Esophagus (tissue), 2 donors: Measurements from ENCODE around the gene ATP9B. TPM values are rescaled to one million over a fixed set of nuclear protein-coding genes. Genes with fewer than 3 reads are reported as not detected.
A peak's percentile ranks its signal among the peaks of the same experiment; 100 is the strongest.

ENCODE experiments used
- H3K27ac ChIP-seq, 2 donors: one replicate each; pipeline ENCODE4 v1.5.1; 2013; ENCODE audit warnings: low read depth in 2 of 2, mild to moderate bottlenecking in 2 of 2, inconsistent platforms in 1 of 2, low read length in 1 of 2, moderate library complexity in 1 of 2
- H3K27me3 ChIP-seq, 2 donors: one replicate each; pipeline ENCODE4 v1.6.1; 2013; ENCODE audit warnings: low read length in 2 of 2, control low read depth in 1 of 2, mild to moderate bottlenecking in 1 of 2; ENCODE audit not compliant: insufficient read depth in 2 of 2, control insufficient read depth in 1 of 2
- H3K36me3 ChIP-seq, 2 donors: one replicate each; pipeline ENCODE4 v1.6.1; 2013; ENCODE audit warnings: low read length in 1 of 2; ENCODE audit not compliant: control insufficient read depth in 2 of 2, insufficient read depth in 2 of 2
- H3K4me1 ChIP-seq, 2 donors: one replicate each; pipeline ENCODE4 v1.6.1; 2013; ENCODE audit warnings: low read length in 1 of 2; ENCODE audit not compliant: control insufficient read depth in 2 of 2, insufficient read depth in 2 of 2
- H3K4me3 ChIP-seq, 2 donors: one replicate each; pipeline ENCODE4 v1.5.1; 2013; ENCODE audit warnings: low read length in 2 of 2, mild to moderate bottlenecking in 2 of 2, low read depth in 1 of 2, moderate library complexity in 1 of 2
- H3K9me3 ChIP-seq, 2 donors: one replicate each; pipeline ENCODE4 v1.6.1; 2013; ENCODE audit warnings: mild to moderate bottlenecking in 2 of 2, low read depth in 1 of 2, low read length in 1 of 2, moderate library complexity in 1 of 2; ENCODE audit not compliant: control insufficient read depth in 2 of 2, insufficient read depth in 1 of 2
- WGBS, 2 donors: extraction: QIAGEN DNeasy Blood & Tissue Kit; methylation state at CpG; one replicate each; pipeline ENCODE4 v1.1.7; 2013; 5-methylcytosine and 5-hydroxymethylcytosine counted together
- polyA plus RNA-seq, 2 donors: library from polyadenylated mRNA; stranded (reverse); fragments of 200-250 nt; gene quantifications; one replicate each; pipeline ENCODE4 v1.2.3, GENCODE V29; 2013
- donor health status: healthy with polysubstance abuse.
- donor health status: Bipolar disorder and iron deficiency.

Gene ATP9B
- polyA plus RNA-seq, 2 donors: 9.6 to 10.5 TPM

- H3K36me3 ChIP-seq: peaks cover 0 to 5% of the 10 kb centered on the region in 2 donors
- H3K4me1 ChIP-seq: no peaks in the 10 kb centered on the region
- WGBS, 2 donors: 92 to 94% methylated on average over 3 of the region's 3 CpGs
- H3K27ac ChIP-seq: no peak overlapping the region
- no peaks in the 10 kb centered on the region for H3K27me3 ChIP-seq
- H3K4me3 ChIP-seq: no peak overlapping the region
- H3K9me3 ChIP-seq: no peaks in the 10 kb centered on the region
Observed at GRCh38 chr18:79409313-79409712, 340.1 kb downstream of the ATP9B start.

- WGBS, 2 donors: 94 to 97% methylated on average over 29 to 30 of the region's 30 CpGs
- no peaks in the 10 kb centered on the region for H3K9me3 ChIP-seq
- H3K27me3 ChIP-seq: no peaks in the 10 kb centered on the region
- no peak overlapping the region for H3K27ac ChIP-seq
- no peak overlapping the region for H3K4me3 ChIP-seq
- peaks cover 0 to 5% of the 10 kb centered on the region in 2 donors for H3K36me3 ChIP-seq
- no peaks in the 10 kb centered on the region for H3K4me1 ChIP-seq
Observed at GRCh38 chr18:79410171-79410641, 341.0 kb downstream of the ATP9B start.

- Histone ChIP-seq H3K27me3 (no peaks in the 10 kb centered on the region), H3K27ac (no peak overlapping the region), H3K4me3 (no peak overlapping the region), H3K4me1 (no peaks in the 10 kb centered on the region), H3K36me3 (peaks cover 0 to 5% of the 10 kb centered on the region in 2 donors), H3K9me3 (no peaks in the 10 kb centered on the region)
- WGBS, 2 donors: 96 to 98% methylated on average over 77 to 84 of the region's 84 CpGs
Observed at GRCh38 chr18:79410731-79411613, 341.8 kb downstream of the ATP9B start.

DNA sequence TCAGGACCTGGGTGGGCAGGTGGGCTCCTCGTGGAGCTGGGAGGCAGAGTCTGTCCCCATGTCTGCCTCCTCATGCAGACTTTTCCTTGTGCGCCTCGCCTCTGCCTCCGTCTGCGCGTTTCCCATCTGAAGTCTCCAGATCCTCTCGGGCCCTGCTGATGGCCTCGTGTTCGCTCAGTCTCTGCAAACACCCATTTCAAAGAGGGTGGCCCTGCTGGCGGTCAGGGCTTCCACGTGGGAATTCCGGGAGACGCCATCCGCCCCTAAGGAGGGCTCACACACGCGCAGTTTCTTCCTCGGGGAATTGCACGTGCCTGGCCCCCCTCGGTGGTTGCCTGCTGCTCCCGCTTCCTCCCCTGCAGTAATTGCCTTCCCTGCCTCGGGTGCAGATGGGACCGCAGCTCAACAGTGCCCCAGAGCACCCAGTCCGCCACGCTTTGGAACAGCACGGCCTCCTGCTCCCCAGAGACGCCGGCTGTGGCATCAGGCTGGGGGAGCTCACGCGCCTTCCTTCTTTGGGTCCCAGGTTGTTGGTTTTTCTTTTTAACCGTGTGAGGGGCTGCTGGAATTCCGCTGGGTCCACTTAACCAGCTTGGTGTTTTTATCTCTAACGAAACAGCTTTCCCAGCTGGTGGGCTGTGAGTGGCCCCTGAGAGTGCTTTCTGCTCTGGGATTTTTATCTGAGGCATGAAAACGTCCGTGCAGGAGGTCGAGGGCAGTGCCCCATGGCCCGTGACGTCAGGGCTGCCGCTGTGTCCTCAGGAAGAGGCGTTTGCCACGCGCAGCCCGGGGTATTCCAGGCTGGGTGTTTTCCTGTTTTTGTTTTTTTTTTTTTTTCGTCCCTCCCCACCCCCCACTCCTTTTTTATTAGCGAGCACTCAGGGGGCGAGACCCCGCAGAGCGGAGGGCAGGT, 342.7 kb downstream of the ATP9B start:
- H3K4me3 ChIP-seq: no peak overlapping the region
- H3K27ac ChIP-seq: no peak overlapping the region
- WGBS, 2 donors: 78 to 84% methylated on average over 47 of the region's 47 CpGs

GRCh38 chr18:79413025-79413424, 343.8 kb downstream of the ATP9B start:
- H3K4me3 ChIP-seq: no peak overlapping the region
- H3K4me1 ChIP-seq: peaks cover 0 to 5% of the 10 kb centered on the region in 2 donors
- 92% methylated on average over 16 of the region's 16 CpGs for WGBS, 2 donors
- no peaks in the 10 kb centered on the region for H3K27me3 ChIP-seq
- peaks cover 0 to 5% of the 10 kb centered on the region in 2 donors for H3K36me3 ChIP-seq
- peak overlapping the region in 1 of 2 donors; percentile 9 for H3K27ac ChIP-seq
- H3K9me3 ChIP-seq: no peaks in the 10 kb centered on the region

More for the DNA sequence above, 342.7 kb downstream of the ATP9B start:
- Histone ChIP-seq H3K4me1 (peaks cover 0 to 5% of the 10 kb centered on the region in 2 donors), H3K27me3 (no peaks in the 10 kb centered on the region), H3K9me3 (no peaks in the 10 kb centered on the region), H3K36me3 (peaks cover 0 to 5% of the 10 kb centered on the region in 2 donors)

DNA sequence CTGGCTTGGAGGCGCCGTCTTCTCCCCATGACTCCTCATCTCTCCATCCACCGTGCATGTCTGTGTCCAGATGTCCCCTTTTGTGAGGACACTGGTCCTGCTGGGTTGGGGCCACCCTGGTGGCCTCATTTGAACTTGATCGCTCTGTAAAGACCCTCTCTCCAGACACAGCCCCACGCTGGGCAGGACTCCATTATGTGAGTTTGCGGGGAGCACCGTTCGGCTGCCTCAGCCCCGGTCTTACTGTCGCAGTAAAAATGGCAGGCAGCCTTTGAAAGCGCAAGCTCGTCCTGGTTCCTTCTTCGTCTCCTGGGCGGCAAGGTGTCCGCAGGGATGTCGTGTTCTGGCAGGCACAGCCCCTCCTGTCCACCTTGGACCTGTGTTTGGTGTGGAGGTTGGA, 344.2 kb downstream of the ATP9B start:
- 94 to 95% methylated on average over 16 of the region's 16 CpGs for WGBS, 2 donors
- H3K27ac ChIP-seq: peak overlapping the region in 1 of 2 donors; percentile 9

DNA sequence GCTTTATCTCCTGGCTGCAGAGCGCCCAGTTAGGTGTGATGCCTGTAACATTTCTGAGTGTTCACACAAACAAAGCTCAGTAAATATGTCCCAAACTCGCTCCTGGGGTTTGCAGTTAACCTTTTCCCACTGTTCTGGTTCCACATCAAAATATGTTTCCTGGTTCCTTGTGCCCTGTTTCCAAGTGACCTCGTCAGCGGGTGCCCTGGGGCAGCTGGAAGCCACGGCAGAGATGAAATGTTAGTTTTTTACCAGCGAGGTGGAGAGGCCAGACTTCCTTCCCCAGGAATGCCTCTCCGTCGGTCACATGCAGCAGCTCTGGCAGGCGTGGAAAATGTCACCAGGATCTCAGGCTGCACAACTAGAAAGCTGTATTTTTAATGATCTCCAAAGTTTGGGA, 344.7 kb downstream of the ATP9B start:
- H3K4me3 ChIP-seq: no peak overlapping the region
- 59 to 68% methylated on average over 9 of the region's 9 CpGs for WGBS, 2 donors
- H3K27me3 ChIP-seq: no peaks in the 10 kb centered on the region
- peaks cover 0 to 5% of the 10 kb centered on the region in 2 donors for H3K36me3 ChIP-seq
- H3K4me1 ChIP-seq: peaks cover 4 to 5% of the 10 kb centered on the region in 2 donors
- H3K9me3 ChIP-seq: no peaks in the 10 kb centered on the region
- H3K27ac ChIP-seq: no peak overlapping the region

More for the DNA sequence above, 344.2 kb downstream of the ATP9B start:
- H3K4me1 ChIP-seq: peaks cover 2 to 5% of the 10 kb centered on the region in 2 donors
- no peak overlapping the region for H3K4me3 ChIP-seq
- peaks cover 0 to 5% of the 10 kb centered on the region in 2 donors for H3K36me3 ChIP-seq
- H3K27me3 ChIP-seq: no peaks in the 10 kb centered on the region
- no peaks in the 10 kb centered on the region for H3K9me3 ChIP-seq

- H3K4me1 ChIP-seq: peaks cover 4 to 5% of the 10 kb centered on the region in 2 donors
Observed at GRCh38 chr18:79416022-79416676, 347.0 kb downstream of the ATP9B start.

DNA sequence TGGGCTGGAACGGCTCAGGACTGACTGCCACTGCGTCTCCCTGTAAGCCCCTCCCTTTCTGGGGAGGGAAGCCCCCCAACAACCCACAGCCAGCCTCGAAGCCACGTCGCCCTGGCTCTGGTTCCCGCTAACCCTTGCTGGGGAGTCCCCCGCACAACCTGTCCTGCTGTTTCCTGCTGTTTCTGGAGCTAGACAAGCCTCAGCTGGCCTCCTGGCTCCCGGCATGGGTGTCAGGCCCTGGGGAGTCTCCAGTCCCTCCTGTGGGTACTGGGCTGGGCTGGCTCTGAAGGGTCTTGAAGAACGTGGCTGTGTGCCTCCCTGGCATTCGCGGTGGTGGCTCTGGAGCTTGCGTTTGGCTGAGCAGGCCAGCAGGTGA, 347.5 kb downstream of the ATP9B start:
- Histone ChIP-seq H3K27me3 (no peaks in the 10 kb centered on the region), H3K27ac (no peak overlapping the region), H3K4me1 (peaks cover 4 to 5% of the 10 kb centered on the region in 2 donors), H3K9me3 (no peaks in the 10 kb centered on the region), H3K4me3 (no peak overlapping the region), H3K36me3 (peaks cover 0 to 3% of the 10 kb centered on the region in 2 donors)
- WGBS, 2 donors: 54 to 61% methylated on average over 12 of the region's 12 CpGs

More at GRCh38 chr18:79416022-79416676, 347.0 kb downstream of the ATP9B start:
- H3K9me3 ChIP-seq: no peaks in the 10 kb centered on the region
- no peaks in the 10 kb centered on the region for H3K27me3 ChIP-seq
- 90 to 92% methylated on average over 24 of the region's 24 CpGs for WGBS, 2 donors
- peaks cover 0 to 3% of the 10 kb centered on the region in 2 donors for H3K36me3 ChIP-seq
- H3K4me3 ChIP-seq: no peak overlapping the region
- H3K27ac ChIP-seq: no peak overlapping the region
